ENCODE data around the gene COL1A2. TPM values are rescaled to one million over a fixed set of nuclear protein-coding genes. Genes with fewer than 3 reads are reported as not detected.

COL1A2 gene
- polyA plus RNA-seq, 3 donors from 2014 or later = not detected

DNA sequence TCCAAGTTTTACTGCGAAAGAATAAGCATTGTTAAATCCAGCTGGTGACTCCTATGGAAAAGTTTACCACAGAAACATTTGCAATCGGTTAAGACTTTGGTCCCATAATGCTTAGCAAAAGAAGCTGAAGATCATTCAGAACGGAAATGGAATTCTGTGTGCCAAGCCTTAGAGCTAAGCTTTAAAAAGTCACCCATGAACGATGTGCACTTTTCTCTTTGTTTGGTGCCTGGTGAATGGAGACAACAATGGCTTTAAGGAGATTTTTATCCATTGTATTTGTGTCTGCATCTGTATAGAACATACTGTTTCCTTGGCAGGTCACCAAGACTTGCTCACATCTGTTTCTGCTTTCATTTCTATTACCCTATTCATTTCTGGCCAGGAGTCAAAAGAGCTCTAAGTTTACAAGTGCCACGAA lies 26.3 kb upstream of the COL1A2 start:
- DNase-seq = no peak
- Mint-ChIP-seq H3K9me3 (no peaks in the 10 kb centered on the region), H3K4me1 (no peaks in the 10 kb centered on the region), H3K4me3 (no peak overlapping the region), H3K27me3 (ENCODE audit: low read depth in 3 of 3) (peaks cover 0 to 2% (median 2%) of the 10 kb centered on the region in 3 donors), H3K27ac (no peak overlapping the region), H3K36me3 (no peaks in the 10 kb centered on the region)

DNA sequence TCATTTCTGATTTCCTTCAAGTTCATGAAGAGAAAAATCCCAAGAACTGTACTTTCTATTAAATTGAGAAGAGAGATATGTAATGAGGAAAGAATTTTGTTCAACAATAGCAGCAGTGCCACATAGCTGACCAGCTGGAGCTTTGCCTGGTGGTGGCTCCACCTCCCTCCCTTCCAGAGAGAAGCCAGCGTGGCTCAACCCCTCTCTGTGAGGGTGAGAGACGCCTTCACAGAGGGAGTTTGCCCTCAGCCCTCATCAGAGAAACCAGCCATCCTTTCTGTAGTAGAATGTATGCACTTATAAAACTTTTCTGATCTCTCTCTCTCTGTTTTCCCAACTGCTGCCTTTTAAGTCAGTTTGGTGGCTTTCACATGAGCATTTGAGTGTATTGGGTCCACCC lies 20.5 kb upstream of the COL1A2 start:
- Mint-ChIP-seq H3K9me3 (no peaks in the 10 kb centered on the region), H3K4me3 (no peak overlapping the region), H3K27ac (no peak overlapping the region), H3K27me3 (ENCODE audit: low read depth in 3 of 3) (peaks cover 2 to 11% (median 3%) of the 10 kb centered on the region in 3 donors), H3K4me1 (no peaks in the 10 kb centered on the region), H3K36me3 (no peaks in the 10 kb centered on the region)
- no peak for DNase-seq

DNA sequence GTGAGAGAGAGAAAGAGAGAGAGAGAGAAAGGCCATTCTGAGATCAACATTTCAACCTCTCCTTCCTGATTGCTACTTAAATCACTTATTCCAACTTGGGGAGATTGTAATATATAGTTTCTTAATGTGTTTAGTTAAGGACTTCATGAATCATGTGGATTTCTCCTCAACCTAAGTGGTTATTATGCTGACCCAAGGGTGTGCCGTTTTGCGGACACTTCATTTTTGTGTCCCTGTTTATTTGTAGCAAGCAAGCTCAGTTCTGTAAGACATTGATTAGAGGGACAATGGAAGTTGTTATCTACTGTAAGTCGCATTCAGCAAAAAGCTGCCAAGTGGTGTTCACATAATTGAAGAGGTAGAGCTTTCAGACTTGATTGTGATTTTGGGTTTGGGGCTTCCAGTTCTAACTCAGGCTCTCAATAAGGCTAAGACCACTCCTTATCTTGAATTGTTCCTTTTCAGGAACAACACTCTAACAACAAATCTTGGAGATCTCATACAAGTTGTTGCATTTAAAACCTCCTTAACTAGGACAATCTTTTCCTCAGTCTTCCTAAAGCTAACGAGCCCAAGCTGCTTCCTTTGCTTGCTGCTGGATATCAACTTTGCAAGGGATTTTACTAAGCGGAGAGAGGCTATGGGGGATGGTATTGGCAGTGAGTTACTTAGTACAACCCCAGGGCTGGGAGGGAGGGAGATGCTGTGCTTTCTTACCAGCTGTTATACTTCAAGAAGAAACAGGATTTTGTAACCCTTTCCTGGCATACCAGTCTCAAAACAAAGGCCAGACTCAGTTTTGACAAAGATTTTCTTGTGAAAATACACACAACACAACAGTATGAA lies 19.8 kb upstream of the COL1A2 start:
- Mint-ChIP-seq H3K27ac (no peak overlapping the region), H3K9me3 (no peaks in the 10 kb centered on the region), H3K27me3 (ENCODE audit: low read depth in 3 of 3) (peaks cover 2 to 11% (median 3%) of the 10 kb centered on the region in 3 donors), H3K4me1 (no peaks in the 10 kb centered on the region), H3K4me3 (no peak overlapping the region), H3K36me3 (no peaks in the 10 kb centered on the region)
- DNase-seq = no peak

DNA sequence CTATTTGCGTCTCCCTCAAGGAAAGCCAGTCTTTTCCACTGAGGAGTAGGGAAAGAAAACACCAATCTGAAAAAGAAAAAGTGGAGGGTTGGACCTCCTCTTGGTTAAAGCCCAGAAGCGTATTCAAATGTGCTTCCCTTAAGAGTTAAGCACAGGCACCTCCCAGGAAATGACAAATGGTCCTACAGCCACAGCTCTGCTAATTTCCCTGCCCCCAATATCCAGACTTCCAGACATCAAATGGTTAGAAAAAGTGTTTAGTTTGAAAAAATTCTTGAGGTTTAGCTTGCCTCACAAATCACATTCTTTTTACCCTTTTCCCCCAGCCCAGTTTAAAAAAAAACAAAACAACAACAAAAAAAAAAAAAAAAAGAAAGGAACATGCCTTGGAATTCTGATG lies 19.0 kb upstream of the COL1A2 start:
- no peak overlapping the region for H3K4me3 Mint-ChIP-seq
- no peaks in the 10 kb centered on the region for H3K4me1 Mint-ChIP-seq
- peaks cover 2 to 11% (median 3%) of the 10 kb centered on the region in 3 donors for H3K27me3 Mint-ChIP-seq (ENCODE audit: low read depth in 3 of 3)
- DNase-seq = no peak
- H3K36me3 Mint-ChIP-seq = no peaks in the 10 kb centered on the region
- no peak overlapping the region for H3K27ac Mint-ChIP-seq
- no peaks in the 10 kb centered on the region for H3K9me3 Mint-ChIP-seq

DNA sequence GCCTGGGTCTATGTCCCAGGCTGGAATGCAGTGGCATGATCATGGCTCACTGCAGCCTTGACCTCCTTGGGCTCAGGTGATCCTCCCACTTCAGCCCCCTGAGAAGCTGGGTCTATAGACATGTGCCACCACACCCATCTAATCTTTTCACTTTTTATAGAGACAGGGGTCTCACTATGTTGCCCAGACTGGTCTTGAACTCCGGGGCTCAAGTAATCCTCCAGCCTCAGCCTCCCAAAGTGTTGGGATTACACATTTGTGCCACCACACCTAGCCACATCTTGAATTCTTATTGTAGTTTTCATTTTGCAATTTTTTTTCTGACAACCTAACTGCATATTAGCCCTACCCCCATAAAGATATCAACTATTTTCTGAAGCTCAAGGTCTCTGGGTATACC lies 18.4 kb upstream of the COL1A2 start:
- no peaks in the 10 kb centered on the region for H3K4me1 Mint-ChIP-seq
- no peak overlapping the region for H3K27ac Mint-ChIP-seq
- H3K36me3 Mint-ChIP-seq = no peaks in the 10 kb centered on the region
- DNase-seq = no peak
- peaks cover 2 to 11% (median 3%) of the 10 kb centered on the region in 3 donors for H3K27me3 Mint-ChIP-seq (ENCODE audit: low read depth in 3 of 3)
- no peaks in the 10 kb centered on the region for H3K9me3 Mint-ChIP-seq
- H3K4me3 Mint-ChIP-seq = no peak overlapping the region

DNA sequence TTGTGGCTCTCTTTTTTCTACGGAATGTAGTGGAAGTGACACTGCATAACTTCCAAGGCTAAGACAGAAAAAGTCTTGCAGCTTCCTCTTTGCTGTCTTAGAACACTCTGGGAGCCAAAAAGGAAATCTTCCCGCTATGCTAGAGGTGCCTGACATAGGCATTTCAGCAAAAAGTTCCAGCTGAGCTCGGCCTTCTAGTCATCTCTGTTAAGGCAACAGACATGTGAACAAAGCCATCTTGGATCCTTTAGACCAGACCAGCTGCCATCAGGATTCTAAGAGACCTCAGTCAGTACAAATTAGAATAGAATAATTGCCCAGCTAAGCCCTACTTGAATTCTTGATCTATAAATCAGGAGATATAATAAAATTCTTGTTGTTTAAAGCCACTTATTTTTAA lies 16.3 kb upstream of the COL1A2 start:
- no peak overlapping the region for H3K27ac Mint-ChIP-seq
- DNase-seq = no peak
- no peaks in the 10 kb centered on the region for H3K4me1 Mint-ChIP-seq
- peaks cover 0 to 9% (median 3%) of the 10 kb centered on the region in 3 donors for H3K27me3 Mint-ChIP-seq (ENCODE audit: low read depth in 3 of 3)
- no peaks in the 10 kb centered on the region for H3K36me3 Mint-ChIP-seq
- H3K4me3 Mint-ChIP-seq = no peak overlapping the region
- no peaks in the 10 kb centered on the region for H3K9me3 Mint-ChIP-seq

DNA sequence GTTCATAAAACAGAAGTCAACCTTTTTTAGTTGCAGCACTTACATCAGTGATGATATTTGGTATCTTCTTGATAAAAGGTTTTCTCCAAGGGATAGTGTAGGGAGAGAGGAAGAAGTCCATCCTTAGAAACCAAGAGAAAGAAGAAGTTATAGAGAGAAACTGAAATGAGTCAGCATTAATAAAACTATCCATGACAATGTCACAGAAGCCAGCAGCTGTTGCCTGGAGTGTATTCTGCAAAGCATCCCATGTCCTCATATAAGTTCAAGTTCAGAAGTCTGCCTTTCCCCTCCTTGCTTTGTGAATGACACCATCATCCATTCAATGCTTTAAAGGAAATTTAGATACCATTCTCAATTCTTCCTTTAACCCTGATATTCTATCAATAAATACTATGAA lies 14.4 kb upstream of the COL1A2 start:
- no peak overlapping the region for H3K4me3 Mint-ChIP-seq

DNA sequence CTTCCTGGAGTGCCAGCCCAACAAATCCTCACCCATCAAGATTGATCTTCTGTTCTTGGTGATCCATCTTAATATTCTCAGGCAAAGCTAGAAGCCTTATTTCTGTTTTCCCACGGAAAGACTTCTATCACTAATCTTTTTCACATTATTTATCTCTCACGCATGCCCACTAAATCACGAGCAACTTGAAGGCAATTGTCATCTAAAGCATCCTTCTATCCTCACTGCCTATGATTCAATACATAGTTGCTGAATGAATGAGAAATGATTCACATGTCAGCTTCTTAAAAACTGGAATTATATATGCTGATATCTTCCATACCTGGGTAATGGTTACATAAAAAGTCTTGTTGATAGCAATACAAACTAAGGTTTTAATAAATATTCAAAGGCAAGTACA lies 12.6 kb upstream of the COL1A2 start:
- H3K27me3 Mint-ChIP-seq (ENCODE audit: low read depth in 3 of 3) = peaks cover 0 to 10% (median 0%) of the 10 kb centered on the region in 3 donors
- no peaks in the 10 kb centered on the region for H3K36me3 Mint-ChIP-seq
- no peaks in the 10 kb centered on the region for H3K4me1 Mint-ChIP-seq
- no peaks in the 10 kb centered on the region for H3K9me3 Mint-ChIP-seq
- no peak for DNase-seq
- H3K4me3 Mint-ChIP-seq = no peak overlapping the region
- no peak overlapping the region for H3K27ac Mint-ChIP-seq

More for the DNA sequence above, 14.4 kb upstream of the COL1A2 start:
- Mint-ChIP-seq H3K4me1 (no peaks in the 10 kb centered on the region), H3K36me3 (no peaks in the 10 kb centered on the region), H3K27me3 (ENCODE audit: low read depth in 3 of 3) (peaks cover 0 to 9% (median 0%) of the 10 kb centered on the region in 3 donors), H3K27ac (no peak overlapping the region), H3K9me3 (no peaks in the 10 kb centered on the region)
- no peak for DNase-seq

DNA sequence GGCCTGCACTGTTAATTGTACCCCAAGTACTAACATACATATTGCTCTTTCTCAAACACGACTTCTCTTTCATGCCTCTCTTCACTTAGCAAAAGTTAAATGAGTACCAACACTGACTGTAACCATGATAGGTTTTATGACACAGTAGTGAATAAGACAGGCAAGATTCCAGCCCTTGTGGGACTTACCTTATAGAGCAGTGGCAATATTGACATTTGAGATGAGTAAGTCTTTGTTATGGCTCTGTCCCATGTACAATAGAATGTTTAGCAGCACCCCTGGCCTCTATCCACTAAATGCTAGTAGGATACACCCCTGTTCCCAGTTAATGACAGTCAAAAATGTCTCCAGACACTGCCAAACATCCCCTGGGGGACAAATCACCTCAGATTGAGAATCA lies 11.9 kb upstream of the COL1A2 start:
- no peaks in the 10 kb centered on the region for H3K36me3 Mint-ChIP-seq
- no peak for DNase-seq
- H3K27ac Mint-ChIP-seq = no peak overlapping the region
- H3K9me3 Mint-ChIP-seq = no peaks in the 10 kb centered on the region
- peaks cover 0 to 4% (median 0%) of the 10 kb centered on the region in 3 donors for H3K27me3 Mint-ChIP-seq (ENCODE audit: low read depth in 3 of 3)
- H3K4me1 Mint-ChIP-seq = no peaks in the 10 kb centered on the region
- no peak overlapping the region for H3K4me3 Mint-ChIP-seq

DNA sequence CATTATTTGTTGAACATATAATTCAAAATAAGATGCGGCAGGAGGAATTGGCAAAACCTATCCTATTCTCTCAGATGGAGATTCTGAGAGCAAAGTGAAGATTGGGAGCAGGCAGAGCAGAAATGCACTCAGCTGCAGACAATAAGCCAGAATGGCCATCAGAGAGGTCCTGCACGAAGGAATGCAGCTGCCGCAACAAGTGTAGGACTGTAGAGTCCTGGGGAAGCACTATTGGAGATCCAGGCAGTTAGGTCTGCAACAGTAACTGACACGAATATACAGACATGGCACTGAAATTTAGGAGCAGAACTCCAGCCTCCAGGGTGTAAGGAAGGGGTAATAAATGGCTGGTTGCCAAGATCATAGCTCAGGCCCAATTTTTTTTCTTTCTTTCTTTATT lies 10.4 kb upstream of the COL1A2 start:
- Mint-ChIP-seq H3K4me1 (no peaks in the 10 kb centered on the region), H3K4me3 (no peak overlapping the region), H3K36me3 (no peaks in the 10 kb centered on the region), H3K27me3 (ENCODE audit: low read depth in 3 of 3) (peaks cover 0 to 5% (median 0%) of the 10 kb centered on the region in 3 donors), H3K27ac (no peak overlapping the region), H3K9me3 (no peaks in the 10 kb centered on the region)
- no peak for DNase-seq

DNA sequence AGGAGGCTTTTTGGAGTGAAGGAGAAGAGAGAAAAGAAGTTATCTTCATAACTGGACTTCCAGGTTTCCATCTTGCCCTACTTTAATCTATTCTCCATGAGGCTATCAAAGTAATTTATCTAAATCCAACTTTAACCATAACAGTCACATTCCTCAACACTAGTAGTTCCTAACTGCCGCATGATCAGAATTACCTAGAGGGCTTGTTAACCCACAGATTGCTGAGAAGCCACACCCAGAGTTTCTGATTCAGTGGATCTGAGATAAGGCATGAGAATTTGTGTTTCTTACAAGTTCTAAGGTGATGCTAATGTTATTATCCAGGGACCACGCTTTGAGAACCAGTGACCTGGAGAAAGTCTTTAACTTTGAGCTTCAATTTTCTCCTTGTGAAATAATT lies 8.3 kb upstream of the COL1A2 start:
- peaks cover 0 to 2% of the 10 kb centered on the region in 2 donors for H3K4me1 Mint-ChIP-seq
- no peak overlapping the region for H3K27ac Mint-ChIP-seq
- DNase-seq = no peak
- H3K9me3 Mint-ChIP-seq = no peaks in the 10 kb centered on the region
- H3K36me3 Mint-ChIP-seq = no peaks in the 10 kb centered on the region
- H3K4me3 Mint-ChIP-seq = no peak overlapping the region
- H3K27me3 Mint-ChIP-seq (ENCODE audit: low read depth in 3 of 3) = peaks cover 0 to 5% (median 5%) of the 10 kb centered on the region in 3 donors

DNA sequence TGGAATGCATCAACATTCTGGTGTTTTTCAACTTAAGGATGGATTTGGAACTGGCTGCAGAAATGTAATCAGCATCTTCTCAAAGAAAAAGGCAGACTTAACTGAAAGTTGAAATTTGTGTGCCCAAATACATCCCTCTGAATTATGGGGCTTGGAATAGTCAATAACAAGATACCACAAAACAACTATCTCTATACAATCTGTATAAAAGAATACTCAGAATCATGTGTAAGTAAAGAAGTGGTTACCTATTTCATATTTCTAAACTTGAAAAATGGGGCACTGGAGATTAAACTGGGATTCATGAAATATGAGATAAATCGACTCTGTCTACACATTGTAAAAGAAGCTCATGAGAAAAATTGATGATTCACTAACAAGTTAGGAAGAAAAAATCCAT lies 6.2 kb upstream of the COL1A2 start:
- peaks cover 0 to 15% of the 10 kb centered on the region in 2 donors for H3K4me1 Mint-ChIP-seq
- H3K27me3 Mint-ChIP-seq (ENCODE audit: low read depth in 3 of 3) = peaks cover 2 to 10% (median 5%) of the 10 kb centered on the region in 3 donors
- no peaks in the 10 kb centered on the region for H3K9me3 Mint-ChIP-seq

DNA sequence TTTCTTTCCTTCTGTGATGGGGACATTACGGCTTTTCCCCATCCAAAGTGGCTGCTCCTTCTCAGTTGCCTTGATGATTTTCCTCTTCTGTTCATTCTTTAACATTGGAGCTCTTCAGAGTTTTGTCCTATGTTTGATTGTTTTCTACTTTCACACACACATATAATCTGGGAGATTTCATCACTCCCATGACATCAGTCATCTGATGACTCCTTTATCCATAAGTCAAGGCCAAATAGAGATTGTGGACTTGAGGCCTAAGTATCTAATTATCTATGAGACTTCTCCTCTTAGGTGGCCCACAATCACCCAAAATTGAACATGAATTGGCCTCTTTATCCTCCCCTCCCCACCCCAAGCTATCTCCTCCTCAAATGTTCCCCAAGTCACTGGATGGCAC lies 5.3 kb upstream of the COL1A2 start:
- Mint-ChIP-seq H3K27me3 (ENCODE audit: low read depth in 3 of 3) (peaks cover 2 to 10% (median 5%) of the 10 kb centered on the region in 3 donors), H3K36me3 (no peaks in the 10 kb centered on the region), H3K27ac (no peak overlapping the region), H3K4me1 (peaks cover 0 to 18% of the 10 kb centered on the region in 2 donors), H3K9me3 (no peaks in the 10 kb centered on the region), H3K4me3 (no peak overlapping the region)
- DNase-seq = no peak

More for the DNA sequence above, 6.2 kb upstream of the COL1A2 start:
- no peak for DNase-seq
- H3K27ac Mint-ChIP-seq = no peak overlapping the region
- H3K36me3 Mint-ChIP-seq = no peaks in the 10 kb centered on the region
- H3K4me3 Mint-ChIP-seq = no peak overlapping the region

DNA sequence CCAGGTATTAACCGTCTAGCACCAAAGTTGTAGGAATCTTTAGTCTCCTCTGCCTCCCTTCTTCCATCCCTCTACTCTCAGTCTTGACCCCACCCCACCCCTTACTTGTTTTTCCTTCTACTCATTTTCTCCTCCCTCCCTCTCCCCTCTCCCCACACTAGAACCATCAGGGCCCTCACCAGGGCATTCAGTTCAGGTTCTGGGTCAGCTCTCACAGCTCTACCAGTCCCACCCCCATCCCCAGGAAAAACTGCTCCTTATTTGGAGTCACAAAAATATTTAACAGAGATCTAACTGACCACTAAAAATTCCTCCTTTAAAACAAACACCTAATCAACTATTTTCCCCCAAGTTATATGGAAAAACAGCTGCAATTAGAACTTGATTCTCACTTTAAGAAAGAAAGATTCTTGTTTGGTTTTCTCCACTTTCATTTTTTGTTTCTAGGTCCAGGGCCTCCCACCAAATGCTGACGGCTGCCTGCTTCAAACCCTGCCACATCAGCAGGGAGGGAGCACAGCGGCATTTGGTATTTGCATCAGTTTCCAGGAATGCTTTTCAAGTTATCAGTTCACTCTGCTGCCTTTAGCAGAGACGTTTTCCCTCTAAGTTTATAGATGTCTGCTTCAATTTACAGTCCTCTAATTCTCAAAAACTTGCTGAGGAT lies 2.8 kb upstream of the COL1A2 start:
- H3K27me3 Mint-ChIP-seq (ENCODE audit: low read depth in 3 of 3) = peaks cover 2 to 14% (median 8%) of the 10 kb centered on the region in 3 donors
- peaks cover 6 to 27% of the 10 kb centered on the region in 2 donors for H3K4me1 Mint-ChIP-seq
- no peaks in the 10 kb centered on the region for H3K9me3 Mint-ChIP-seq
- peak overlapping the region in 2 of 6 donors; percentile 93 to 95 for H3K27ac Mint-ChIP-seq
- peak in 1 of 3 donors; percentile 30 for DNase-seq
- H3K36me3 Mint-ChIP-seq = no peaks in the 10 kb centered on the region
- H3K4me3 Mint-ChIP-seq = peak overlapping the region in 2 of 5 donors; percentile 82 to 84

Measured in immature natural killer cell (primary cell).